GM21526 (cell line): ENCODE measurements around the gene ELANE.
"Not testable (repeated sequence)": the region's sequence is repeated elsewhere in the genome, so short reads cannot be mapped to it uniquely, and the experiment has no call there.

Experiments used
- ATAC-seq: cut with Tn5 transposase; IDR thresholded peaks from one replicate; pipeline ENCODE4 v1.9.1; 2021; ENCODE audit warnings: moderate library complexity; ENCODE audit not compliant: unreplicated experiment, low FRiP score

ELANE gene

DNA sequence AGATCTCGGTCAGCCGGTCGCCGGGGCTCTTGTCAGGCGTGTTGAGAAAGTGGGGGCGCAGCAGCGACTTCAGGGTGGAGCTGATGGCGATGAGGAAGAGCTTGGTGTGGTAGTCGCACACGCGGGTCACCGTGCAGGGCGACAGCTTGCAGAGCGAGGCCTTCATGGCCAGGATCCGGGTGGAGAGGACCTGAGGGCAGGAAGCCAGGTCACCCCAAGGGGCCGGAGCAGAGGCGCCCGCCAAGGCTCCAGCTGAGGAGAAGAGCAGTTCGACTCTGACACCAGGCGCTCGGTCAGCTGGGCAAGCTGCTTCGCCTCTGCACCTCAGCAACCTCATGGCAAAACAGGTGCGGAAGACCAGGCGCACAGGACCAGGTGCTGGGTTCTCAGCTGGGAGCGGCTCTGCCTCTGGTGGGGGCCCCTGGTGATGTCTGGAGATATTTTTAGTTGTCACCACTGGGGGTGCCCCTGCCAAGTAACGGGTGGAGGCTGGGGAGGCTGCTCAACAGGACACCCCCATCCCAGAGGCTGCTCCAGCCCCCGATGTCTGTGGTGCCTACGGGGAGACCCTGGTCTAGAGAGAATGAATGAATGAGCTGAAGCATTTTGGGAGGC, 23.3 kb downstream of the ELANE start:
- ATAC-seq, result no peak

DNA sequence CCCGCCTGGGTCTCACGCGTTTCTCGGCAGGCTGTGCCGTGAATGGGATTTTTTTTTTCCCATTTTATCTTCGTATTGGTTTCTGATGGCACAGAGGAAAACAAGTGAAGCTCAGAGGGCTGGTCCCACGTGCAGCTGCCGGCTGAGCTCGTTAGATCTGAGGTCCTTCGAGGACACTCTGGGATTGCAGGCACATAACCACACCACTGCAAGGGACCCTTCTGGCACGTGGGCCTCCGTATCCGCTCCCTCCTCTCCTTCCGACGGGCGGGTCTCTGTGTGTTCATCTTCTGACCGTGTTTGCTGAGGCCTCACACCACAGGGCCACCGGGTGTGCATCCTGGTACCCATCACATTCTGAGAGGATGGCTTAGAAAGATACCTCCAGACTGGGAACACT, 24.0 kb downstream of the ELANE start:
- no peak for ATAC-seq

DNA sequence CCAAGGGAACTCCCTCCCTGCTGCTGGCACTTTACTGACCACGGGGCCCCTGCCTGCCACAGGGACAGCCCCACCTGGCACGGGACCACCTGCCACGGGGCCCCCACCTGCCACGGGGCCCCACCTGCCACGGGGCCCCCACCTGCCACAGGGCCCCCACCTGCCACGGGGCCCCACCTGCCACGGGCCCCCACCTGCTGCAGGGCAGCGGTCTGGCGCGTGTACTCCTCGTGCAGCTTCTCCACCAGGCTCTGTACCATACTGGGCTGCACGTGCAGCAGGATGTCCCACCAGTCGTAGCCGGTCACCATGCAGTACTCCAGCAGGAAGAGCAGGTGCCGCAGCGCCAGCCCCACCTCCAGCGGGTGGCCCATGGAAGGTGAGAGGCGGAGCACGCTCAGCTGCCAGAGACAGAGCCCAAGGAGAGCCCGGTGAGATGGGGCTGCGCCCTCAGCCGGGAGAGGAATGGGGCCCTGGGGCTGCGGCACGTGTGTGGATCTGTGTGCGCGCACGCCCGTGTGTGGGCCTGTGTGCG, 24.7 kb downstream of the ELANE start:
- no peak for ATAC-seq

DNA sequence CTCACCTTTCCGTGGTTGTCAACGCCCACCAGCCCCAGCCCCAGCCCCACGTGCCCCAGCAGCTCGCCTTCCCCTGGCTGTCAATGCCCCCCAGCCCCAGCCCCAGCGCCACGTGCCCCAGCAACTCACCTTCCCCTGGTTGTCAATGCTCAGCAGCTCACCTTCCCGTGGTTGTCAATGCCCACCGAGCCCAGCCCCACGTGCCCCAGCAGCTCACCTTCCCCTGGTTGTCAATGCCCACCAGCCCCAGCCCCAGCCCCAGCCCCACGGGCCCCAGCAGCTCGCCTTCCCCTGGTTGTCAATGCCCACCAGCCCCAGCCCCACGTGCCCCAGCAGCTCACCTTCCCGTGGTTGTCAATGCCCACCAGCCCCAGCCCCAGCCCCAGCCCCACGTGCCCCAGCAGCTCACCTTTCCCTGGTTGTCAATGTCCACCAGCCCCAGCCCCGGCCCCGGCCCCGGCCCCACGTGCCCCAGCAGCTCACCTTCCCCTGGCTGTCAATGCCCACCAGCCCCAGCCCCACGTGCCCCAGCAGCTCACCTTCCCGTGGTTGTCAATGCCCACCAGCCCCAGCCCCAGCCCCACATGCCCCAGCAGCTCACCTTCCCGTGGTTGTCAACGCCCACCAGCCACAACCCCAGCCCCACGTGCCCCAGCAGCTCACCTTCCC, 26.0 kb downstream of the ELANE start:
- not testable (repeated sequence) for ATAC-seq

DNA sequence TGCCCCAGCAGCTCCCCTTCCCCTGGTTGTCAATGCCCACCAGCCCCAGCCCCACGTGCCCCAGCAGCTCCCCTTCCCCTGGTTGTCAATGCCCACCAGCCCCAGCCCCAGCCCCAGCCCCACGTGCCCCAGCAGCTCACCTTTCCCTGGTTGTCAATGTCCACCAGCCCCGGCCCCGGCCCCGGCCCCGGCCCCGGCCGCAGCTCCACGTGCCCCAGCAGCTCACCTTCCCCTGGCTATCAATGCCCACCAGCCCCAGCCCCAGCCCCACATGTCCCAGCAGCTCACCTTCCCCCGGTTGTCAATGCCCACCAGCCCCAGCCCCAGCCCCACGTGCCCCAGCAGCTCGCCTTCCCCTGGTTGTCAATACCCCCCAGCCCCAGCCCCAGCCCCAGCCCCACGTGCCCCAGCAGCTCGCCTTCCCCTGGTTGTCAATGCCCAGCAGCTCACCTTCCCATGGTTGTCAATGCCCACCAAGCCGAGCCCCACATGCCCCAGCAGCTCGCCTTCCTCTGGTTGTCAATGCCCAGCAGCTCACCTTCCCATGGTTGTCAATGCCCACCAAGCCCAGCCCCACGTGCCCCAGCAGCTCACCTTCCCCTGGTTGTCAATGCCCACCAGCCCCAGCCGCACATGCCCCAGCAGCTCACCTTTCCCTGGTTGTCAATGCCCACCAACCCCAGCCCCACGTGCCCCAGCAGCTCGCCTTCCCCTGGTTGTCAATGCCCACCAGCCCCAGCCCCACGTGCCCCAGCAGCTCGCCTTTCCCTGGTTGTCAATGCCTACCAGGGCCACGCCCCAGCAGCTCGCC, 26.9 kb downstream of the ELANE start:
- not testable (repeated sequence) for ATAC-seq

DNA sequence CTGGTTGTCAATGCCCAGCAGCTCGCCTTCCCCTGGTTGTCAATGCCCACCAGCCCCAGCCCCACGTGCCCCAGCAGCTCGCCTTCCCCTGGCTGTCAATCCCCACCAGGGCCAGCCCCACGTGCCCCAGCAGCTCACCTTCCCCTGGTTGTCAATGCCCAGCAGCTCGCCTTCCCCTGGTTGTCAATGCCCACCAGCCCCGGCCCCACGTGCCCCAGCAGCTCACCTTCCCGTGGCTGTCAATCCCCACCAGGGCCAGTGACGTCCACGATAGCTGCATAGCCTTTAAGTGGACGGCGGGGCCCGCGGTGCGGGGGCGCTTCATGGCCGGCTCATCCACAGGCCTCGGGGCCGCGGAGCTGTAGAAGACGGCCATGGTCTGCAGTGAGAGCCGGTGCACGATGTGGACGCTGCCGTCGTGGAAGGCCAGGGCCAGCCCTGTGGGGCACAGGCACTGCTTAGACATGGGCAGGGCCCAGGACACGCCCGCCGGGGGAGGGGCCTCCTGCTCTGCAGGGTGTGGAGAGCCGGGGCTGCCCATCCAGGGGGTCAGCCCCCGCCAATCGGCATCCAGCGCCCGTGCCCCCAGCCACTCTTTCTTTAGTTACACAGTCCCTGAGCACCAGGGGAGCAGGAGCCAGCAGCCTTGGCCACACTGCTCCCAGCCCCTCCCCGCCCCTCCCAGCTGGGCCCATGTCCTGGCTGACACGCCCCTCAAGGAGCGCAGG, 27.8 kb downstream of the ELANE start:
- ATAC-seq, result no peak

DNA sequence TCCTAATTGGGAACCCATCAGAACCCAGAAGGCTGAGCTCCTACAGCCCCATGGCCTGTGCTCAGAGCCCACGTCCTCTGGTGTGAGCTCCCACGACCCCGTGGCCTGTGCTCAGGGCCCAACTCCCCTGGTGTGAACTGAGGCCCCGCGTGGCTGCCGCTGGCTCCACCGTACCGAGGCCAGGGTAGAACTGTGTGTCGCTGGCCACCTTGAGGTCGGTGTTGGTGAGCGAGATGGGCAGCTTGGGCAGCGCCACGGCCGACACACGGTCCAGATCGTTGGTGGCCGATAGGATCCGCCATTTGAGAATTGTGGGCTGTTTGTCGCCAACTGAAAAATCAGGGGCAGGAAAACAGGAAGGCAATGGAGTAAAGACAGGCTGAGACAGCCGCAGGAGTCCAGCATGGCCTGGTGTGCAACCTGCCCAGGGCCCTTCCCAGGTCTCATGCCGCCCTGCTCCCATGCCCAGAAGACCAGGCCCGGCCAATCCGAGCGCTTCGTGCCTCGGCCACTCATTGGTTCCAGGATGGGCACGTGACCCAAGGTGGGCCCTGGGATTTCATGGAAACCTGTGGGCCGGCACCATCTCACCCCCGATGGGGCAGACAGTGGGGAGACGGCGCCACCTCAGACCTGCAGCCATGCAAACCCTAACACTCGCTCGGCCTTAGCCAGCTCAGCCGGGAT, 29.4 kb downstream of the ELANE start:
- no peak for ATAC-seq

DNA sequence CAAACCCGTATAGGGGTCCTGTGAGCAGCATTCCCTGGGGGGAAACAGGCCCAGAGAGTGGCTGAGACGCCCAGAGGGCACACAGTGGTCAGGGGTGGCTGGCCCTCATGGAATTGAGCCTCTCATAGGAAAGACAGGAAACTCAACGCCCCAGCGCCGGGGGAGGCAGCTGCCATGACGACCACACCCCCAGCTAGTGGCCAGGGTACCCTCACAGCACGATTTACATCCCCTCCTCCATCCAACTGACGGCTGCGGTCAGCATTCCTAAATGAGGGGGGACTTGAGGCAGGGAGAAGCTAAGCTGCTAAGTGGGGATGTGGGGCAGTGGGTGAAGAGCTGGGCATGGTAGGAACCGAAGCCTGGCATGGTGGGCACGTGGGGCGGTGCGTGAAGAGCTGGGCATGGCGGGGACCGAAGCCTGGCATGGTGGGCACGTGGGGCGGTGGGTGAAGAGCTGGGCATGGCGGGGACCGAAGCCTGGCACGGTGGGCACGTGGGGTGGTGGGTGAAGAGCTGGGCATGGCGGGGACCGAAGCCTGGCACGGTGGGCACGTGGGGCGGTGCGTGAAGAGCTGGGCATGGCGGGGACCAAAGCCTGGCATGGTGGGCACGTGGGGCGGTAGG, 30.9 kb downstream of the ELANE start:
- no peak for ATAC-seq

DNA sequence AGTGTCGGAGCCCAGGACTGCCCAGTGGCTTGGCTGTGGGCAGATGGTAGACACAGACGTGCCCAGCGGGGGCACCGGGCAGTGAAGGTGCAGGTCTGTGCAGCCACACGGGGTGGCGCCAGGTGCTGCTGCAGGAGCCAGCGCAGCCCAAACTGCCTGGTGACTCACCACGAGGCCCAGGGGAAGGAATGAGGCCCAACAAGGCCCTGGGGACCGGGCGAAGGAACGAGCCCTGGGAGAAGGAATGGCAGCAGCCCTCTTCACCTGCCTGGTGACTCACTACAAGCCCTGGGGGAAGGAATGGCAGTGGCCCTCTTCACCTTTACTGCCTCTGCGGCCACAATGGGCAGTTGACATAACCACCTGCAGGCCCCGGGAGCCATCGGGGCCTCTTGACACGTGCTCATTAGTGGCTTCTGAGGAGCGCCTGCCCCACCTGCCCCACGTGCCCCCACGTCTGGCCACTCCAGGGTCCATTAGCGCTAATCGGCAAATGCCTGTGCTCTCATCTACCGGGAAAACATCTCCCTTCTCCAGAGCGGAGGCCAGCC, 31.6 kb downstream of the ELANE start:
- no peak for ATAC-seq

DNA sequence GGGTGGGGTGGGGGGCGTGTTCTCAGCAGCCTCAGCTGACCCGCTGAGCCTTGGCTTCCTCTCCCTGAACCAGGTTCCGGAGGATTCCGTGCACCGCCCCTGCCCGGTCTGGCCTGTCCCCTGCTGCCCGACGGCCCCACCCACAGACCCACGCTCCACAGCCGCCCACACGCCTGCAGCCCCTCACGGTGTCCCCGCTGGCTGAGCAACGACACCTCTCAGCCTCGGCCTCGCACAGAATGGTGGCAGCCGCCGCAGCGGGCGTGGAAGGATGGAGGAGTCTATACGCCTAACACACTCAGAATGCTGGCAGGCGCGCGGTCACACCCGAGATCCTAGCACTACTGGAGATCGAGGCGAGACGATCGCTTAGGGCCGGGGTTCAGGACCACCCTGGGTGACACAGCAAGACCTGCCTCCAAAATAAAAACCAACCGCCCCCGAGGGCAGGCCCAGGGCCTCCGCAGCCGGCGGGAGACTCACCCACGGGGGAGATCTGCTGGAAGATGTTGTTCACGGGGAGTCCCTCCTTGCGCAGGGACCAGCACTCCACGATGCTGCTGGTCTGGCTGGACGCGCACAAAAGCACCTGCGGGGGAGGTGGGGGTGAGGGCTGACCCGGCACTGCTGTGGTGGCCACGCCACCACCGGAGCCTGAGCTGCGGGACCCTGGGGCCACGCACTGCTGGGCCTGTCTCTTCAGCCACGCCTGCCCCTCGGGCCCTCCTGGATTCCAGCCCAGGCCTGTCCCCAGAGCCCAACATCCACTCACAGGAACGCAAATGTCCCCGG, 32.5 kb downstream of the ELANE start:
- ATAC-seq, result no peak

DNA sequence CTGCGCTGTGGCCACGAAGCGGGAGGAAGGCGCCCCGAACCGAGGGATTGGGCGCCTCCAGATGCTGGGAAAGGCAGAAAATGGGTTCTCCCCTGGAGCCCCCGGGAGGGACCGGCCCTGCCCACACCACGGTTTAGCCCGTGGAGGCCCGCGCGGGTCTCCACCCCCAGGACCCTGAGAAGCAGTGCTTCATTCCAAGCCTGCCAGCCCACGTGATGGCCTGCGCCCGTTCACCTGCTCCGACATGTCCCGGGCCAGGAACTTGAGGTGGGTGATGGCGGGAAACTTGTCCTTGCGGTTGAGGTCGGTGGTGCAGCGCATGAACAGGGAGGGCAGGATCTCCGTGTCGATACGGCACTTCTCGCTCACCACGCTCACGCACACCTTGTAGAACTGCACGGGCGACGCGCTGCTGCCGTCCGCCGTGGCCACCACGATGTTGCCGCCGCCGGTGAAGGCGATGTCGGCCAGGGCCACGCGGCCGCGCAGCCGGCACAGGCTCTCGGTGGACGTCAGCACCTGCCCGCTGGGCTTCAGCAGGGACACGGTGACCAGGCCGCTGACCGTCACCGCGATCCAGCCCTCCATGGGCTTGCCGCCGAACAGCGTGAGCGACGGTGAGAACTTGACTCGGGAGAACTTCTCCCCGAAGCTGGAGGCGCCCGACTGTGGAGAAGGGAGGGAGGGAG, 33.6 kb downstream of the ELANE start:
- no peak for ATAC-seq

DNA sequence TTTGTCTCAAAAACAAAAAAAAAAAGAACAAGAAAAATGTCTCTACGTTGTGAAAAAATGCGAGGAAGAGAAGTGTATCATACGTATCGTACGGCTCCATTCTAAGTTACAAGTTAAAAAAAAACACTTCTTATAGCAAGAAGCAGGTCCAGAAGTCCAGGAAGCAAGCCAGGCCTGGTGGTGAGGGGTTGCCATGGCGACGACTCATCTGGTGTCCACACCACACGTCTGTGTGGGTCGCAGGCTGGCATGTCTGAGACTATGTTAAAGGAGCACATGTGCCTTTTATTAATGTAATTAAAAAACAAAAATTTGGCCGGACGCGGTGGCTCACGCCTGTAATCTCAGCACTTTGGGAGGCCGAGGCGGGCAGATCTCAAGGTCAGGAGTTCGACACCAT, 35.0 kb downstream of the ELANE start:
- ATAC-seq, result no peak

DNA sequence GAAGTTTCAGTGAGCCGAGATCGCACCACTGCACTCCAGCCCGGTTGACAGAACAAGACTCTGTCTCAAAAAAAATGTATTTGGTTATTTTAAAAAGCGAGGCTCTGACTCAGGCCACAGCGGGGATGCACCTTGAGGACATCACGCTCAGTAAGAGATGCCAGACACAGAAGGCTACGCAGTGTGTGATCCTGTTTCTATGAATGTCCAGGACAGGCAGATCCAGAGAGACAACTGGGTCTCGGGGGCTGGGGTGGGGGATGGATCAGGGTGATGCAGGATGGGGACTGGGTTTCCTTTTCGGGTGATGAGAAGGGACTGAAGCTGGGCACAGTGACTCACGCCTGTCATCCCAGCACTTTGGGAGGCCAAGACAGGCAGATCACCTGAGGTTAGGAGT, 35.5 kb downstream of the ELANE start:
- no peak for ATAC-seq

DNA sequence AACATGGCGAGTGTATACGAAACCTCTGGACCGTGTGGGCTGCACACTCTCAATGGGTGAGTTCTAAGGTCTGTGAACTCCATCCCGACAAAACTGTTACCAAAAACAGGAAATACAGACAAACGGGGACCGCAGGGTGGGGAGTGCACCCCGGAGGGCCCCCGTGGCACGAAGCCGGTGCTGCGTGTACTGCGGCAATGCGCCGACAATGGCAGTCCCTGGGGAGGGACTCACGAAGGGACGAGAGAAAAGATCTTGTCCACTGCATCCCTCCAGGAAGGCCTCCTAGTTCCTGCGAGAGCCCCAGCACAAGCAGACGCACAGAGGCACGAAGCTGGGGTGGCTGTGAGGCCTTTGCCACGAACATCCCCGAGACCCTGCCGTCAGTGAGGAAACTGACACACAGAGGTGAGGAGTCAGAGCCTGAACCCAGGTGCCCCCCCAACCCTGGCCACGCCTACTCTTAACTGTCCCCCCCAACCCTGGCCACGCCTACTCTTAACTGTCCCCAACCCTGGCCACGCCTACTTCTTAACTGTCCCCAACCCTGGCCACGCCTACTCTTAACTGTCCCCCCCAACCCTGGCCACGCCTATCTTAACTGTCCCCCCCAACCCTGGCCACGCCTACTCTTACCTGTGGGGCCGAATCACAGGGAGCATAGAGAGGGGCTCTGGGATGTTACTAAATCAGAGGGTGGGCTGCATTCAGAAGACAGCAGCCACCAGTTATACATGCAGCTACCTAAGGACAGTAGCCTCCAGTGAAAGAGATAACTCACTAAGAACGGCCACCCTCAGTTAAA, 36.7 kb downstream of the ELANE start:
- no peak for ATAC-seq

DNA sequence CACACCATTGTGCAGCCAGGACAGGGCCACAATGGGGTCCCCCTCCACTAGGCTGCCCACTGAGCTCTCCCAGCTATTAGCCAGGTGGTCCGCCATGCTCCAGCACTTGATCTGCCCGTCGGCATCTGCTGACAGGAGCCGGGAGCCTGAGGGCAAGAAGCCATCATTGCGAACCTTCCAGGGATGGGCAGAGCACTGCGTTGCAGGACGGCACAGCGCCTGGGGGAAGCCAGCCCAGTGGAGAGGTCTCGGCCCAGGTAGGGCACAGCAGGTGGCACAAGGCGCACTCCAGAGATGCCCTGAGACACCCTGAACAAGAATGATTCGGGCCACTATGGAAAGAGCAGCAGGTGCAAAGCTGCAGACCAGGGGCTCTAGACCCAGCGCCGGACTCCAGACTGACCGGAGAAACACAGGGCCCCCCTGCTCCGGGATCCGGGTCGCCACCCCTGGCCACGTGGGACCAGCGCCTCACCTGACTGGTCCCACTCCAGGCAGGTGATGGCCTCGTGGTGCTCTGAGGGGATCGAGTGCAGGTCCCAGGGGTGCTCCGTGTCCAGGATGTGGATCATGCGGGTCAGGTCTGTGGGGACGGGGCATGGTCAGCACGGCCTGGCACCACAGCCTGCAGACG, 37.7 kb downstream of the ELANE start:
- ATAC-seq, result no peak

DNA sequence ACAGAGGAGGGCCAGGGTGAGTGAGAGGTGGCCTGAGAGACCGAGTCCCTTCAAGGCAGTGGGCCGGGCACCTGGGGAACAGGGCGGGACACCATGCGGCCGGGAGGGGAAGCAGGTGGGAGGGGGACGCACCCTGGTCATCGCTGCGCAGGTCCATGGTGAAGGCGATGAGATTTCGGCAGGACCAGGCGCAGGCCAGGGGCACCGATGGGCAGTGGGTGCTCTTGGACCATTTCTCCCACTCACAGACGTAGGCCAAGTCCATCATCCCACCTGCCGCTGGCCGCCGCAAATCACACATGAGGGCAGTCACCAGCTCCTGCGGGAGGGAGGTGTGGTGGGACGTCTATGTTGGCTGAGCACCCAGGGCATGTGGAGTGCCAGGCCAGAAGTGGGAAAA, 38.7 kb downstream of the ELANE start:
- no peak for ATAC-seq
